ENCODE results near the gene CSKMT.
"Not testable (repeated sequence)": the region's sequence is repeated elsewhere in the genome, so short reads cannot be mapped to it uniquely, and the experiment has no call there.

CSKMT gene

DNA sequence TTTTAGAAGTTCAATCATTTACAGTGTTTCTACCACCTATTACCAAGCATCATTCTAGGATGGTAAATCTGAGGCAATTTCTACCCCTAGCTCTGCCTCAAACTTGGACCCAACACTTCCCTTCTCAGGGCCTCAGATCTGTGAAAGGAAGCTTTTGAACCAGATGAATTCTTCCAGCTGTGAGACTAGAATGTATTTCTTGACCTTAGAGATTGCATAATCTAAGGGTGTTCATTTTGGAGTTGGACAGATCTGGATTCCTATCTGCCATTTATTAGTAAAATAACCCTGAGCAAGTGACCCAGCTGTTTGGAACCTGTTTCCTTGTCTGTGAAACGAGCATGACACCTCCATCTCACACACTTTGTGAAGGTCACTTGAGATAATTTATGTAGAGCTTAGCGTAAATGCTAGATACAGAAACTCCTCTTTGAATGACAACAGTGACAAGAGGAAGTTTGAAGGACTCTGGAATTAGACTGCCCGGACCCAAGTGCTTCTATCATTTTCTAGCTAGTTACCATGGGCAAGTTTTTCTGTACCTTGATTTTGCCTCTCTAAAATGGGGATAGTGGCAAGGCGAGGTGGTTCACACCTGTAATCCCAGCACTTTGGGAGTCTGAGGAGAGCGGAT, 8.2 kb upstream of the CSKMT start:
- no peak for DNase-seq (ENCODE audit: low read depth)

DNA sequence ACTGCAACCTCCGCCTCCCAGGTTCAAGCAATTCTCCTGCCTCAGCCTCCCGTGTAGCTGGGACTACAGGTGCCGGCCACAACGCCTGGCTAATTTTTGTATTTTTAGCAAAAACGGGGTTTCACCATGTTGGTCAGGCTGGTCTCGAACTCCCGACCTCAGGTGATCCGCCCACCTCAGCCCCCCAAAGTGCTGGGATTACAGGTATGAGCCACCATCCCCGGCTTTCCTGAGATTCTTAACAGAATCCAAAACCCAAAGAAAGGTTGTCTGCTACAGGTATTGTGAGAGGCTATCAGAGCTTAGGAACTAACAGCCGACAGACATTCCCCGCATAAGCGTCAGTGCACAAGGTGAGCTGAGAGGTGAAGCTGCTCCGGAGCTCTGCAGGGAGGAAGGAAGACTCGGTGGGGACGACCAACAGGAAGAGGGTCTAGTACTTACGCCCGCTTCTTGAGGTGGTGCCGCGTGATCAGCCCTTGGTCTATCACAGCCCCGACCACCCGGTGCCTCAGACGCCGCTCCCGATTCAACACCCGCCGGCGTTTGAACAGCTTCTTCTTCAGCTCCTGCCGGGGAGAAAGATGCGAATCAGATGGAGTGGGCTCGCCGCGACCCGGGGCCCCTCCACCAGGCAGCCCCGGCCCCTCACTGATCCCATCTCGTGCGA, 572 bp upstream of the CSKMT start:
- peak; percentile 22 for DNase-seq (ENCODE audit: low read depth)

DNA sequence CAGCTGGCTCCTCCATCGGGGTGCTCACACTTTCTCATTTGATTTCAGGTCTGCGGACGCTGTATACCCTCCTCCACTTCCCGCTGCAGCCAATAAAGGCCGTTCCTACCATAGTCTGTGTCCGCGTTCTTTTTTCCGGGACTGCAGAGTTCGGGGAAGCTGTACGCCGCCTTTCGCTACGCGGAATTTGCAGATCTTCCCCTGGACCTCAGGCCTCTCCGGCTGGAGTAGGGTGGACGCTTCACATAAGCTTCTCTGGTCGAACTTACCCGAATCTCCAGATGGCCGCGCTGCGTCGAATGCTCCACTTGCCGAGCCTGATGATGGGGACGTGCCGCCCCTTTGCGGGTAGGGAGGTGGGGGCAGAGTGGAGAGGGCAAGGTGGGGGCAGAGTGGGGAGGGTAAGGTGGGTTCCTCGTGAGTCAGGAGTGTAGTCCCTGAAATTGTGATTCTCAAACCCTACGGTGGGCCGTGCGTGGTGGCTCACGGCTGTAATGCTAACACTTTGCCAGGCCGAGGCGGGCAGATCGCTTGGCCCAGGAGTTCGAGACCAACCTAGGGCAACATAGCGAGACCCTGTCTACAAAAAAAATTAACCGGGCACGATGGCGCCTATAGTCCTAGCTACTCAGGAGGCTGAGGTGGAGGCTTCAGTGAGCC, 617 bp downstream of the CSKMT start:
- peak; percentile 41 for DNase-seq (ENCODE audit: low read depth)

DNA sequence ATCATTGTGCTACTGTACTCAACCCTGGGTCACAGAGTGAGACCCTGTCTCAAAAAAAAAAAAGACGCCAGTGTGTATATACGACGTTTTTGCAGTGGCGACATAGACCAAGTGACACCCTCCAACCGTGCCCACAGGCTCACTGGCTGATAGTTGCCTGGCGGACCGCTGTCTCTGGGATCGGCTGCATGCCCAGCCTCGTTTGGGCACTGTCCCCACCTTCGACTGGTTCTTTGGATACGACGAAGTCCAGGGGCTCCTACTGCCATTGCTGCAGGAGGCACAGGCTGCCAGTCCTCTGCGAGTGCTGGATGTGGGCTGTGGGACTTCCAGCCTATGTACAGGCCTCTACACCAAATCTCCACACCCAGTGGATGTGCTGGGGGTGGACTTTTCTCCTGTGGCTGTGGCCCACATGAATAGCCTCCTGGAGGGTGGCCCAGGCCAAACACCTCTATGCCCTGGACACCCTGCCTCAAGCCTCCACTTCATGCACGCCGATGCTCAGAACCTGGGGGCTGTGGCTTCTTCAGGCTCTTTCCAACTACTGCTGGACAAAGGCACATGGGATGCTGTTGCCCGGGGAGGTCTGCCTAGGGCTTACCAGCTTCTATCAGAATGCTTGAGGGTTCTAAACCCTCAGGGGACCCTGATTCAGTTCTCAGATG, 1.3 kb downstream of the CSKMT start:
- DNase-seq (ENCODE audit: low read depth), result no peak

DNA sequence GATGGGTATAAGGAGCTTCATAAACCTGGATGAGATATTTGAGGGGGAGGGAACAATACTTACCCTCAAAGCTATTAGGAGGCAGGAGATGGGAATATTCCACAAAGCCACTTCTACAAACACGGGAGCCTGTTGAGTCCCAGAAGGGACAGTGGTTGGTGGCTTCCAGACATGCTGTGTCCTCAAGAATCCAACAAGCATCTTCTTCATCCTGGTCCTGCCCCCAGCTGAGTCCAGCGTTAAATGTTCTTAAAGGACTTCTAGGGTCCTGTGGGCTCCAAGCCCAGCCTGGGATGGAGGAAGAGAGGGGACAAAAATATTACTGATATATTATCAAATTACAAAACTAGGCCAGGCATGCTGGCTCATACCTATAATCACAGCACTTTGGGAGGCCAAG, 2.3 kb downstream of the CSKMT start:
- DNase-seq (ENCODE audit: low read depth), result no peak

DNA sequence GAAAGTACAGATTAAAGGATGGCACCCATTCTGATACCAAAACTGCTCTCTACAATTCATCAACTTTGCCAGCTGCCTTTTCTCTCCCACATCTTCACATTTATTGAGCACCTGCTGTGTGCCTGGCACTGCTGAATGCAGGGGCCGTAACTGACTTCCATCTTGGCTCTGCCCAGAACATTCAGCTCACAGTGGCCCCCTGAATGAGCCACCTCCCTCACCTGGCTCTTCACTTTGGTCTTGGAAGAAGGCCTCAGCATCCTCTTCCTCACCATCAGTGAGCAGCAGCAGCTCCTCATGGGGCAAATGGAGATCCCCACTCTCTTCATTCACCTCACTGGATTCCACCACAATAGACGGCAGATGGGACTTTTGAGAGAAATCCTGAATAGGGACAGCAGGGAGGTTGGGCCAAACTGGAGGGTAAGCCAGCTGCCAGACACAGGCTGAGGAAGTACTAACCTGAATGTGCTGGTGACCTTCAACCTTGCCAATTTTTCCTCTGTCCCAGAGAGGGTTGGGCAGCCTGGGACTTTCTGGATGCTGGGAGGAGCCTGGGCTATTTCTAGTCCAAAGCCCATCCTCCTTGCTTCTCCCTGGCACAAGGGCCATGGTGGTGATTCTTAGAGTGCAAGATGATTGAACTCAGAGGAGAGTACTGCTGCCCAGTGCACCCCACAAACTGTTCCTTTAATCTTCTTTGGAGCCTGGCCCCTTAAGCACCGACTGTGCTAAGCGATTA, 4.5 kb downstream of the CSKMT start:
- no peak for DNase-seq (ENCODE audit: low read depth)

DNA sequence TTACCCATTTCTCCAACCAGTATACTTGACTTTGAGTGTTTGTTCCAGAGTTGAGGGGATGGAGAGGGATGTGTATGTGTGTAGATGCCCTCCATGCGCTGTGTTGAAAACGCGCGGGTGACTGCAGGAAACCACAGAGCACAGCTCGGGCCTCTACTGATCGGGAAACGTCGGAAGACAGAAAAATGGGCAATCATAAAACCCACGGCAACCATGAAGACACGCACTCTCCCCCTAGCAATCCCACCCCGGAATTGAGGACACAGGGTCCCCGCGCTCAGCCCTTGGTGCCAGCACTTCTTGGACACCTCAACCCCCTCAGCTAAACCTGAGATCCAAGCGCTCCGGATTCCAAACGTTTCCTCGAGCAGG, 6.1 kb downstream of the CSKMT start:
- no peak for DNase-seq (ENCODE audit: low read depth)

DNA sequence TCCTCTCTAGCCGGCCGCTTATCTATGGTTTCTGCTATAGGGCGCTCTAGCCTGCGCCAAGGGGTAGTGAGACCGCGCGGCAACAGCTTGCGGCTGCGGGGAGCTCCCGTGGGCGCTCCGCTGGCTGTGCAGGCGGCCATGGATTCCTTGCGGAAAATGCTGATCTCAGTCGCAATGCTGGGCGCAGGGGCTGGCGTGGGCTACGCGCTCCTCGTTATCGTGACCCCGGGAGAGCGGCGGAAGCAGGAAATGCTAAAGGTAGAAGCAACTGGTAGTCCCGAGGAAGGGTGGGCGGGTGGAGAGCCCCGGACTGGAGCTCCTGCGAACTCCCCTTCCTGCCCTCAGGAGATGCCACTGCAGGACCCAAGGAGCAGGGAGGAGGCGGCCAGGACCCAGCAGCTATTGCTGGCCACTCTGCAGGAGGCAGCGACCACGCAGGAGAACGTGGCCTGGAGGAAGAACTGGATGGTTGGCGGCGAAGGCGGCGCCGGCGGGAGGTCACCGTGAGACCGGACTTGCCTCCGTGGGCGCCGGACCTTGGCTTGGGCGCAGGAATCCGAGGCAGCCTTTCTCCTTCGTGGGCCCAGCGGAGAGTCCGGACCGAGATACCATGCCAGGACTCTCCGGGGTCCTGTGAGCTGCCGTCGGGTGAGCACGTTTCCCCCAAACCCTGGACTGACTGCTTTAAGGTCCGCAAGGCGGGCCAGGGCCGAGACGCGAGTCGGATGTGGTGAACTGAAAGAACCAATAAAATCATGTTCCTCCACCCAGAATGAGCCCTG, 6.7 kb downstream of the CSKMT start, which contains the start of the genes LBHD1 and UQCC3:
Gene LBHD1 (minus strand): TSS at position 660 of the 782 bp plus-strand sequence. CDS start 2,236 bp downstream, outside the sequence.
Gene UQCC3 (plus strand): TSS at position 66 of the 782 bp plus-strand sequence. CDS start 73 bp downstream, at position 139.
- DNase-seq (ENCODE audit: low read depth), result peak; percentile 57

DNA sequence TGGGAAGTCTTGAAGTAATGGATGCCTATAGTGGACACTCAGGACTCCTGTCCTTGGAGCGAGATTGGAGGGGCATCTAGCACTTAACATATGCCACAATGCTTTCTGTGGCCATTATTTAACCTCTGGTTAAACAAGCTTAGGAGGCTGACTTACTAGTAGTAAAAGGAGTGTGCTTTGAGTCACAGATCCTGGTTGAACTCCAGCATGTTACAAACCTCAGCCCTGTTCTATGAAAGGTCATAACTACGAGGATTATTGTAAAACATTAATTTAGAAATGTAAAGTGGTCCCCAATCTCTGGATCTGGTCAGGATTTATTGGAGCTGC, 8.0 kb downstream of the CSKMT start:
- DNase-seq (ENCODE audit: low read depth), result no peak

DNA sequence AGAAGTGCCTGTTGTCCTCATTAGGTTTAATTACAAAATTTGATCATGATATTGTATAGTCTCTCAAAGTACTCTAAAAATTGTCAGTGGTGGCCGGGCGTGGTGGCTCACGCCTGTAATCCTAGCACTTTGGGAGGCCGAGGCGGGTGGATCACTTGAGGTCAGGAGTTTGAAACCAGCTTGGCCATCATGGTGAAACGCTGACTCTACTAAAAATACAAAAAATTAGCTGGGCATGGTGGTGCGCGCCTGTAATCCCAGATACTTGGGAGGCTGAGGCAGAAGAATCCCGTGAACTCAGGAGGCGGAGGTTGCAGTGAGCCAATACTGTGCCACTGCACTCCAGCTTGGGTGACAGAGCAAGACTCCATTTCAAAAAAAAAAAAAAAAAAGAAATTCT, 10.3 kb downstream of the CSKMT start:
- DNase-seq (ENCODE audit: low read depth), result not testable (repeated sequence)

DNA sequence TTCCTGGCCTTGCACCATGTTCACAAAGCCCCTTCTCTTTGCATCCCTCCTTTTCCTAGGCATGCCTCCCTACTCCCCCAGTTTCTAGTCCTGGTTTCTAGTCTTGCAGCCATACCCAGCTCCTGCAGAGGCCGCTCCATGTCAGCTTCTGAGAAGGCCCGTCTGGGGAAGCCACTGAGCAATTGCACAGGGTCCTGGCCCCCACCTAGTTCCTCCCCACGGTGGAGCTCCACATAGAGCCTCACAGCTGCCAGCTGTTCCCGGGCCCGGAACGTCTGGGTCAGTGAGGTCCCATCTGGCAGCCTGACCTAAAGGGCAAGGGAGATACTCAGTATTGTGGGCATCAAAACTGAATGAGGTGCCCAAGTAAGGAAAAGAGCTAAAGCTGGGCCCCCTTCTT, 11.6 kb downstream of the CSKMT start:
- no peak for DNase-seq (ENCODE audit: low read depth)

DNA sequence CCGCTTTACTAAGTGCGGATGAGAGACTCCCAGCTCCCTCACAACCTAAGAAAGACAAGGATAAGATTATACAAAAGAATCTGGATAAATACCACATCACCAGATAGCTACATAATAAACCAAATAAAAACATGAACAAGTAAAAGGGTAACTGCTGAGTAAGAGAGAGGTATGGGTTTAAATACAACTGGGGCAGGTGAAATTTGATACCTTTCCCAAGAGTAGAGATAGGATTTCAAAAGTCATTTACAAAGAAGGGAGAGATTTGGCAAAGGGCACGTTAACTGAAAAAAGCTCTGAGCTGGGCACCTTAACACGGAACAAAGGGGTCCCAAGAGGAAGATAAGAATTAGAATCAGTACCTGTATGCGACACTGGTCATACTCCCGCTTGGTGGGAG, 12.0 kb downstream of the CSKMT start:
- DNase-seq (ENCODE audit: low read depth), result no peak

DNA sequence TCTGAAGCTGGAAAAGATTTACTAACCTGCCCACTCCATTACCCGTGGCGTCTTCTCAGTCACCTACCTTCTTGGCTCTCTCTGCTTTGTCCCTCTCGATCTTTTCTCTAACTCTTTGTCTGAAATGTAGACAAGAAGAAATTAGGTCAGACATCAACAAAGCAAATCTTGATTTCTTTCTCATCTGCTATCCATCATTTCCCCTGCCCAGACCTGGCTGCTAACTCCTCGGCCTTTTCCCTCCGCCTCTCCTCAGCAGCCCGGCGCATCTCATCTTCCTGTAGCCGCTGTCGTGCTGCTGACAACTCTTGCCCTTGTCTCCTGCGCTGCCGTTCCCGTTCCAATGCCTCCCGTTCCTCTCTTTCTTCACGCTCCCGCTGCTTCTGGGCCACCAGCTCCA, 12.6 kb downstream of the CSKMT start:
- DNase-seq (ENCODE audit: low read depth), result no peak

DNA sequence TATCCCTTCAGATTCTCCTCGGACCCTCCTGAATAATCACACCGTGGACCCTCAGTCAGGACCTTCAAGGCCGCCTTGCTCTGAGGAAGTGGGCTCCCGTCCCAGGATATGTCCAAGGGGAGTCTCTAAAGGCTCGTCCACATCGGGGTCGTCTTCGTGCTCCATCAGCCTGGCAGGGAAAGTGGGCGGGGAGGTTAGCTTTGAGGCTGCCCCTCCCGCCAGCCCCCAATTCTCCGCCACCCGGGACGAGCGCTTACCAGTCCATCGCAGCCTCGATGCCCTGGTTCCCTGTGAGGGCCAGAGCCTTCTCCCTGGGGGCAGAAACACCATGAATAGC, 13.3 kb downstream of the CSKMT start:
- DNase-seq (ENCODE audit: low read depth), result no peak

DNA sequence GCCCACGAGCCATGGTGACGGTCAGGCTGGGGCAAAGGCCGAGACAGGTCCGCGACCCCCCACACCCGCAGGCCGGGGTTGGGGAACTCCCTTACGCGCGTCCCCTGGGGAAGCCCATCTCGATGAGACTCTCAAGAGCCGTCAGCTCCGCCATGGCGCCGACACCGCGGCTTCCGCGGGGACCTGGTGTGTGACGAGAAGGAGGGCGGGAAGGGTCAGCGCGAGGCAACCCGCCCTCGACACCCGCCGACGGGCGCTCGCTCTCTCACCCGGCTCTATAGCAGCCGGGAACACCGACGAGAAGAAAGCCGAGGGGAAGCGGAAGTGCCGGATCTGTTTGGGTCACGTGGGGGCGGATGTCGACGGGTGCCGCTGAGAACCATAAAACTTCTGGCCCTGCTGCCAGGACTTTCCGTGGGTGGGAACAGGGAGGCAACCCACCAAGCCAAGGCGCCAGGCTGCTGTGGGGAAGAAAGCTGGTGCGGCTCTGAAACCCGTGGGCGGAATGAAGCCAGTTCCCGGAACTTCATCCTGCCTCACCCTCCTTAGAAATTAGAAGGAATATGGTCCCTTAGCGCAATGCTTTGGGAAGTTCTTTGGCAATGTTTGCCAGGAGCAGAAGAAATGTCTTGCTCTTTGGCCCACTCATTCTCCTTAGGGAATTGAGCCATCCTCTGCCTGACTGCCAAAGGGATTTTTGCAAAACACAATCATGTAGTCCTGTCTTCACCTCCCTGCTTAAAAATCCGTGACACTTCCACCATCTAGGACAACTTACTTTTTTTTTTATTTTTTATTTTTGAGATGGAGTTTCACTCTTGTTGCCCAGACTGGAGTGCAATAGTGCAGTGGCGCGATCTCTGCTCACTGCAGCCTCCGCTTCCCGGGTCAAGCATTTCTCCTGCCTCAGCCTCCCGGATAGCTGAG, 13.9 kb downstream of the CSKMT start, which contains the start of gene UBXN1:
Gene UBXN1 (minus strand): TSS at position 304 of the 927 bp plus-strand sequence. CDS start 150 bp downstream, at position 154.
- peak; percentile 55 for DNase-seq (ENCODE audit: low read depth)

DNA sequence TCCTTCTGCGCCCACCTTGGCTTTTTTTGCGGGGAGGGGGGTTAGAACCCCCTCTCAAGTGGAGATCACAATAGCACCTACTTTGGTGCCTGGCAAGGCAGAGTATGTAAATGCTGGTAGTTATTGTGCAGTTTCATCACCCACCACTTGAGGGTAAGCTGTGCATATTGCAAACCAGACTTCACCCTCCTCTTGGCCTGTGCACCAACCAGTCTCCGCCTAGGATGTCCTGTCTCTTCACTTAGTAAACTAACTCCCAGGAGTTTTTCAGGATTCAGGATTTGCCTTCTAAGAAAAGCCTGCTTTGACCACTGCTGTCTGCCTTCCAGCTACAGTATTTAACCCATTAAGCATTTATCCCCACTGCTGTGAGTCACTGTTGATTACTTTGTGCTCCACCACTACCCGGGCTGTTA, 15.7 kb downstream of the CSKMT start:
- DNase-seq (ENCODE audit: low read depth), result no peak

DNA sequence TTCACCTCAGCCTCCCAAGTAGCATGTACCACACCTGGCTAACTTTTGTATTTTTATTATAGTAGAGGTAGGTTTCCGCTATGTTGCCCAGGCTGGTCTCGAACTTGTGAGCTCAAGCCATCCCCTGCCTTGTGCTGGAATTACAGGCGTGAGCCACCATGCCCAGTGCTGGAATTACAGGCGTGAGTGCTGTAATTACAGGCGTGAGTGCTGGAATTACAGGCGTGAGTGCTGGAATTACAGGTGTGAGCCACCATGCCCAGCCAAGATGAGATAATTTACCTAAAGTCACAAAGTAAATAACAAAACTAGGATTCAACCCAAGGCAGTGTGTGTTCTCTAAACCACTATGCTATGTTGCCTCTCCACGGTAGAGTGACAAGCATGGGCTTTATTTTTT, 17.4 kb downstream of the CSKMT start:
- DNase-seq (ENCODE audit: low read depth), result no peak

DNA sequence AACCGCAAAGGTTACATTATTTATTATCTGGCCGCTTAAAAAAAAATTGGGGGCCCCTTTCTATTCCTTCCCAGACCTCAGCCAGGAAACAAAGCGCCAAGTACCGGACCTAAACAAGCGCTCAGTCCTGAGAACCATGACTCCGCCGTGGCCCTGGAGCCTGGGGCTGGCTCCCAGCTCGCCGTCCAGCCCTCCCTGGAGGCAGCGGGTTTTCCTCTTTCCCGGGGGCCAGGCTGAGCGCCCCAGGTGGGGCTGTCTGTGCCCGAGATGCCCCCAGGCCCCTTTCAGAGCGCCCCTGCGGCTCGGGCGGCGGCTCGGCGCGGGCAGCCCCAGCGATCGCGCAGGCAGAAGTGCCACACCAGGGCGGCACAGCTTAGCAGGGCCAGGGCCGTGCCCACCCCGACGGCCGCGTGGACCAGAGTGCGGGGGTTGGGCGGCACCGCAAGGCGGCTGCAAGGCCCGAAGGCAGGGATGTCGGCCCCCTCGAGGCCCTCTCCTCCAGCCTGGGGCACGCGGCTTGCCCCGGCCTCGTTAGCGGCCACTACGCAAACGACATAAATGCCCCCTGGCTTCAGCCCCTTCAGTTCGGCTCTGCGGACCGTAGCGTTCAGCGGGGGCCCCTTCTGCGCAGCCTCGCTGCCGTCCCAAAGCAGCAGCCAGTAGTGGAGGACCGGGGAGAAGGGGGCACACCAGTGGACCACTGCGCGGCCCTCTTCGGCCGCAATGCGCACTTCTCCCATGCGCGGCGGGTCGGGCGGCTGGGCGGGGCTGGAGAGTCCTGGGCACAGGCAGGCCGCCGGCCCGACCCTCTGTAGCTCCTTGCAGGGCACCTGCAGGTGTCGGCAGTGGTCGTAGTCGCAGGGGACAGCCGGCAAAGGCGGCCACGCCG, 22.6 kb downstream of the CSKMT start:
- DNase-seq (ENCODE audit: low read depth), result no peak

DNA sequence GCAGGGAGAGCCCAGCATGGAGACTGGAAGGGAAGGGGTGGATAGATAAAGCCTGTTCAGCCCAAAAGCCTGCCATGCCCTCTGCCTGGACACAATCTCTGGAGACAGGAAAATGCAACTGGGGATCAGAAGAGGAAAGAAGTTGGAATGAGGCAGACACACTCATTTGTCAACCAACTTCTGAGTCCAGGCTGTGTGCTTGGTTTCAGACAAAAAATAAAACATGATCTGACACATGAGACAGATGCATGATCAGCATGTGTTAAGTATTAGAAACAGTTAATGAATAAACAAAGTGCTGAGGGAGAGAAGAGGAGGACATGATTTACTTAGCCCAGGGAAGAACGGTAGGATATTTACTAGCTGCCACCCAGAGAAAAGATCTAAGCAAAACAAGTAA, 23.4 kb downstream of the CSKMT start:
- DNase-seq (ENCODE audit: low read depth), result no peak

Data from stimulated activated CD8-positive, alpha-beta memory T cell treated with anti-CD3 and anti-CD28 coated beads, Interleukin-15, amount 100 ng/mL, for 24 hours (primary cell).